ENCODE results near the gene KRT4. TPM values are rescaled to one million over a fixed set of nuclear protein-coding genes. Genes with fewer than 3 reads are reported as not detected.

The KRT4 gene
- total RNA-seq, 1 donor from 2014 or later: not detected

- Mint-ChIP-seq H3K9me3 (no peaks in the 10 kb centered on the region), H3K27ac (ENCODE audit: unreplicated experiment) (no peak overlapping the region), H3K36me3 (ENCODE audit: low read depth) (no peaks in the 10 kb centered on the region), H3K27me3 (ENCODE audit: low read depth) (peaks cover 2% of the 10 kb centered on the region), H3K4me1 (peaks cover 9% of the 10 kb centered on the region), H3K4me3 (no peak overlapping the region)
- TF ChIP-seq, protein P1, sequence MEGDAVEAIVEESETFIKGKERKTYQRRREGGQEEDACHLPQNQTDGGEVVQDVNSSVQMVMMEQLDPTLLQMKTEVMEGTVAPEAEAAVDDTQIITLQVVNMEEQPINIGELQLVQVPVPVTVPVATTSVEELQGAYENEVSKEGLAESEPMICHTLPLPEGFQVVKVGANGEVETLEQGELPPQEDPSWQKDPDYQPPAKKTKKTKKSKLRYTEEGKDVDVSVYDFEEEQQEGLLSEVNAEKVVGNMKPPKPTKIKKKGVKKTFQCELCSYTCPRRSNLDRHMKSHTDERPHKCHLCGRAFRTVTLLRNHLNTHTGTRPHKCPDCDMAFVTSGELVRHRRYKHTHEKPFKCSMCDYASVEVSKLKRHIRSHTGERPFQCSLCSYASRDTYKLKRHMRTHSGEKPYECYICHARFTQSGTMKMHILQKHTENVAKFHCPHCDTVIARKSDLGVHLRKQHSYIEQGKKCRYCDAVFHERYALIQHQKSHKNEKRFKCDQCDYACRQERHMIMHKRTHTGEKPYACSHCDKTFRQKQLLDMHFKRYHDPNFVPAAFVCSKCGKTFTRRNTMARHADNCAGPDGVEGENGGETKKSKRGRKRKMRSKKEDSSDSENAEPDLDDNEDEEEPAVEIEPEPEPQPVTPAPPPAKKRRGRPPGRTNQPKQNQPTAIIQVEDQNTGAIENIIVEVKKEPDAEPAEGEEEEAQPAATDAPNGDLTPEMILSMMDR (conservative IDR thresholded peaks at IDR 0.05): no peak
- no peak for DNase-seq (ENCODE audit: low read depth, low spot score)
These were observed 817 bp upstream of the KRT4 start for GRCh38 chr12:52814710-52815155.

GRCh38 chr12:52813203-52813819 is 605 bp downstream of the KRT4 start:
- Mint-ChIP-seq H3K27ac (ENCODE audit: unreplicated experiment) (no peak overlapping the region), H3K36me3 (ENCODE audit: low read depth) (no peaks in the 10 kb centered on the region), H3K9me3 (no peaks in the 10 kb centered on the region), H3K4me3 (no peak overlapping the region), H3K27me3 (ENCODE audit: low read depth) (peaks cover 9% of the 10 kb centered on the region), H3K4me1 (peaks cover 4% of the 10 kb centered on the region)
- TF ChIP-seq, protein P1 (conservative IDR thresholded peaks at IDR 0.05): no peak
- DNase-seq (ENCODE audit: low read depth, low spot score): no peak

DNA sequence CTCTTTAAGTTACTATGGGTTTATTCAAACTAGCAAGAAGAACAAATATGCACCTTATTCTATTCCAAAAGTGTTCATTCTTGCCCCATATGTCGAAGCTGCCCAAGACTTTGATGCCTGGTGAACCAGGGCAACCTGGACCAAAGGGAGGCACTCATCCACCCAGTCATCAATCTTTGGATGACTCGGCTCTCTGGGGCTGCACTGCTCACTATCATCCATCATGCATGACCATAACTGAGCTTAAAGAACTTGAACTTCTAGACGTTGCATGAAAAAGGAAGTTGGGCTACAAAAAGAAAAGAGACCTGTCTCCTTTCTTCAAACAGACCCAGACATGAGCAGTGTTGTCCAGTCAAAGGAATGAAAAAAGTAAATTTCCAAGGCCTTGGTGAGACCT is 1.2 kb downstream of the KRT4 start:
- Mint-ChIP-seq H3K4me3 (no peak overlapping the region), H3K4me1 (no peaks in the 10 kb centered on the region), H3K36me3 (ENCODE audit: low read depth) (no peaks in the 10 kb centered on the region), H3K27me3 (ENCODE audit: low read depth) (peaks cover 11% of the 10 kb centered on the region), H3K9me3 (no peaks in the 10 kb centered on the region), H3K27ac (ENCODE audit: unreplicated experiment) (no peak overlapping the region)
- DNase-seq (ENCODE audit: low read depth, low spot score): no peak
- TF ChIP-seq, protein P1 (conservative IDR thresholded peaks at IDR 0.05): no peak

- TF ChIP-seq, protein P1 (conservative IDR thresholded peaks at IDR 0.05): no peak
- Mint-ChIP-seq H3K4me1 (no peaks in the 10 kb centered on the region), H3K36me3 (ENCODE audit: low read depth) (no peaks in the 10 kb centered on the region), H3K27ac (ENCODE audit: unreplicated experiment) (no peak overlapping the region), H3K4me3 (no peak overlapping the region), H3K27me3 (ENCODE audit: low read depth) (peaks cover 13% of the 10 kb centered on the region), H3K9me3 (no peaks in the 10 kb centered on the region)
- DNase-seq (ENCODE audit: low read depth, low spot score): no peak
These were observed 1.9 kb downstream of the KRT4 start for GRCh38 chr12:52812073-52812400.

DNA sequence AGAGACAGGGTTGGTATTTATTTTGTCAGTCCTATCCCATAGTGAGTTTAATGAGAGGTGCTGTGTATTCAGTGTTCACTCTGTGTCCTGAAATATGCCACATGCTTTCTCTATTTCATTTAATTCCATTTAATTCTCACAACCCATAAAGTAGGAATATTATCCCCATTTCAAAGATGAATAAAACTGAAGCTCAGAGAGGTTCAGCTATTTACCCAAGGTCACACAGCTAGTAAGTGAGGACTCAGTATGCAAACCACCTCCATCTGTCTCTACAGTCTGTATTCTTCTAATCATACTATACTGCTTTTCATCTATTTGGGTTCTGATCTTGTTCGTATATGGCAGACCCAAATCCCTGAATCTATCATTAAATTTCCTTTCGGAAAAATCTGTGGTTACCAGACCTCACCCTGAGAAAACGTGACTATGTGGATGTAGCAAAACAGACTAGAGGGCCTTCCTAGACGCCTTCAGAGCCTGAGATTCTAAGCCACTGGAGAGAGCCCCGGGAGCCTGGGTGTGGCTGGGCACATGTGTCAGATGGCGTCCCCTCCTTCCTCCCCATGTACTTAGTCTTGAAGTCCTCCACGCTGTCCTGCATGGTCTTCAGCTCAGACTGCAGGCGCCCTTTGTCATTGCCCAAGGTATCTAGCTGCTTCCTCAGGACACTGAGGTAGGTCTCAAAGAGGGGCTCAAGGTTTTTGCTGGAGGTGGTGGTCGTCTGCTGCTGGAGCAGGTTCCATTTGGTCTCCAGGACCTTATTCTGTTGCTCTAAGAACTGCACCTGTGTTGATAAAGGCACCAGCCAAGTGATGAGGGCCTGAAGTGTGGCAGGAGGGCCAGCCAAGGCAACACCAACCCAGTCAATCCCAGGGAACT is 2.5 kb downstream of the KRT4 start:
- Mint-ChIP-seq H3K4me3 (no peak overlapping the region), H3K27me3 (ENCODE audit: low read depth) (peaks cover 13% of the 10 kb centered on the region), H3K4me1 (no peaks in the 10 kb centered on the region), H3K36me3 (ENCODE audit: low read depth) (no peaks in the 10 kb centered on the region), H3K27ac (ENCODE audit: unreplicated experiment) (no peak overlapping the region), H3K9me3 (no peaks in the 10 kb centered on the region)
- DNase-seq (ENCODE audit: low read depth, low spot score): no peak
- TF ChIP-seq, protein P1 (conservative IDR thresholded peaks at IDR 0.05): no peak
